Mesendoderm (in vitro differentiated cells): Measurements from ENCODE around the gene LPIN1. TPM values are rescaled to one million over a fixed set of nuclear protein-coding genes. Genes with fewer than 3 reads are reported as not detected.
A peak's percentile ranks its signal among the peaks of the same experiment; 100 is the strongest.

ENCODE experiments used
- DNase-seq: peaks from one replicate; pipeline ENCODE4 v3.0.0; 2013
- H2AK5ac ChIP-seq: 2 replicates; pipeline ENCODE4 v1.6.1; 2013; ENCODE audit warnings: low read length, inconsistent platforms
- H2BK120ac ChIP-seq: 2 replicates; pipeline ENCODE4 v1.6.1; 2013; ENCODE audit warnings: low read depth, mild to moderate bottlenecking, low read length, moderate library complexity, mixed read lengths
- H2BK15ac ChIP-seq: replicated peaks from 2 replicates; pipeline ENCODE4 v1.6.1; 2013; ENCODE audit warnings: low read depth, mild to moderate bottlenecking, moderate library complexity
- H2BK5ac ChIP-seq: 2 replicates; pipeline ENCODE4 v1.6.1; 2013; ENCODE audit warnings: low read length, inconsistent platforms
- H3K18ac ChIP-seq: 2 replicates; pipeline ENCODE4 v1.6.1; 2013; ENCODE audit warnings: mild to moderate bottlenecking, low read length, mixed read lengths
- H3K23ac ChIP-seq: one replicate; pipeline ENCODE4 v1.6.1; 2013; ENCODE audit warnings: low read length
- H3K27ac ChIP-seq: 2 replicates; pipeline ENCODE4 v1.5.1; 2013; ENCODE audit warnings: low read depth, mild to moderate bottlenecking, inconsistent platforms, low read length, moderate library complexity
- H3K27me3 ChIP-seq: 2 replicates; pipeline ENCODE4 v1.6.1; 2013; ENCODE audit warnings: low read length, control low read depth, mild to moderate bottlenecking, inconsistent platforms; ENCODE audit not compliant: insufficient read depth, poor library complexity
- H3K36me3 ChIP-seq: 2 replicates; pipeline ENCODE4 v1.6.1; 2013; ENCODE audit warnings: low read length, inconsistent platforms; ENCODE audit not compliant: control insufficient read depth, insufficient read depth
- H3K4ac ChIP-seq: one replicate; pipeline ENCODE4 v1.6.1; 2013; ENCODE audit warnings: low read depth, mild to moderate bottlenecking, low read length, moderate library complexity
- H3K4me1 ChIP-seq: 2 replicates; pipeline ENCODE4 v1.6.1; 2013; ENCODE audit warnings: low read depth, low read length, inconsistent platforms; ENCODE audit not compliant: control insufficient read depth
- H3K4me2 ChIP-seq: 2 replicates; pipeline ENCODE4 v1.6.1; 2013; ENCODE audit warnings: low read length
- H3K4me3 ChIP-seq: 2 replicates; pipeline ENCODE4 v1.5.1; 2013; ENCODE audit warnings: mild to moderate bottlenecking, low read length
- H3K56ac ChIP-seq: one replicate; pipeline ENCODE4 v1.6.1; 2013; ENCODE audit warnings: low read length
- H3K79me1 ChIP-seq: 2 replicates; pipeline ENCODE4 v1.6.1; 2013; ENCODE audit warnings: low read length, inconsistent platforms
- H3K79me2 ChIP-seq: 2 replicates; pipeline ENCODE4 v1.6.1; 2013; ENCODE audit warnings: mild to moderate bottlenecking, low read length; ENCODE audit not compliant: control insufficient read depth, insufficient read depth
- H3K9ac ChIP-seq: 2 replicates; pipeline ENCODE4 v1.6.1; 2013; ENCODE audit warnings: low read length, inconsistent platforms
- H4K5ac ChIP-seq: one replicate; pipeline ENCODE4 v1.6.1; 2013; ENCODE audit warnings: low read length
- H4K8ac ChIP-seq: one replicate; pipeline ENCODE4 v1.6.1; 2013; ENCODE audit warnings: low read depth, mild to moderate bottlenecking, control low read depth, low read length, moderate library complexity
- WGBS: extraction: QIAGEN DNeasy Blood & Tissue Kit; methylation state at CpG from one replicate; pipeline ENCODE4 v1.1.7; 2013; ENCODE audit warnings: low lambda C conversion rate, missing lambda C conversion rate; ENCODE audit not compliant: insufficient coverage; ENCODE audit errors: extremely low coverage; 5-methylcytosine and 5-hydroxymethylcytosine counted together
- polyA plus RNA-seq, 2 experiments: library from polyadenylated mRNA; stranded (reverse); fragments of 200-250 nt; gene quantifications; one replicate each; pipeline ENCODE4 v1.2.3, GENCODE V29; 2013

The LPIN1 gene
- polyA plus RNA-seq (2013, experiment 1 of 2), result 1.9 TPM
- 1.8 TPM for polyA plus RNA-seq (2013, experiment 2 of 2)

- peak; percentile 92 for DNase-seq
- Histone ChIP-seq H4K8ac (peak within 1 kb of the TSS; percentile 77), H2BK120ac (no peak within 1 kb of the TSS), H3K27ac (no peak within 1 kb of the TSS), H3K79me2 (peaks cover 4% of the 10 kb centered on the region), H3K9ac (peak within 1 kb of the TSS; percentile 82), H2BK5ac (no peak within 1 kb of the TSS), H3K56ac (peak within 1 kb of the TSS; percentile 87), H3K36me3 (no peaks in the 10 kb centered on the region), H3K18ac (peak within 1 kb of the TSS; percentile 92), H4K5ac (no peak within 1 kb of the TSS), H2BK15ac (no peak within 1 kb of the TSS), H3K4ac (peak within 1 kb of the TSS; percentile 63), H3K4me3 (peak within 1 kb of the TSS; percentile 69), H3K27me3 (no peaks in the 10 kb centered on the region), H3K23ac (no peak within 1 kb of the TSS), H2AK5ac (no peak within 1 kb of the TSS), H3K4me2 (peak within 1 kb of the TSS; percentile 69), H3K4me1 (peaks cover 9% of the 10 kb centered on the region), H3K79me1 (peaks cover 4% of the 10 kb centered on the region)
- WGBS, result no CpG with 5 or more reads among the region's 49 CpGs
These were observed at the start of gene LPIN1 for GRCh38 chr2:11746376-11746806. Gene LPIN1 (plus strand): TSS chr2:11746632. CDS start chr2:11765542, 18,910 bp downstream.

- Histone ChIP-seq H2BK120ac (no peak overlapping the region), H2BK5ac (no peak overlapping the region), H3K36me3 (no peaks in the 10 kb centered on the region), H3K23ac (no peak overlapping the region), H3K9ac (no peak overlapping the region), H4K5ac (no peak overlapping the region), H3K79me1 (no peaks in the 10 kb centered on the region), H4K8ac (no peak overlapping the region), H3K56ac (no peak overlapping the region), H3K4me3 (no peak overlapping the region), H3K4ac (no peak overlapping the region), H3K27me3 (no peaks in the 10 kb centered on the region), H3K4me2 (no peak overlapping the region), H3K18ac (no peak overlapping the region), H3K79me2 (no peaks in the 10 kb centered on the region), H2BK15ac (no peak overlapping the region), H3K27ac (no peak overlapping the region), H3K4me1 (no peaks in the 10 kb centered on the region), H2AK5ac (no peak overlapping the region)
- DNase-seq, result no peak
- no CpG with 5 or more reads among the region's 9 CpGs for WGBS
These were observed 49.7 kb upstream of the LPIN1 start for GRCh38 chr2:11696736-11697102.

- no peak overlapping the region for H4K8ac ChIP-seq
- H3K4me1 ChIP-seq, result no peaks in the 10 kb centered on the region
- H2BK15ac ChIP-seq, result no peak overlapping the region
- no peak overlapping the region for H3K18ac ChIP-seq
- no peaks in the 10 kb centered on the region for H3K79me2 ChIP-seq
- no peak overlapping the region for H3K4ac ChIP-seq
- H3K27ac ChIP-seq, result no peak overlapping the region
- H3K4me3 ChIP-seq, result no peak overlapping the region
- DNase-seq, result no peak
- no peak overlapping the region for H2BK120ac ChIP-seq
- no peak overlapping the region for H2BK5ac ChIP-seq
- no peak overlapping the region for H3K56ac ChIP-seq
- no peak overlapping the region for H3K4me2 ChIP-seq
- no peaks in the 10 kb centered on the region for H3K79me1 ChIP-seq
- H3K9ac ChIP-seq, result no peak overlapping the region
- H4K5ac ChIP-seq, result no peak overlapping the region
- no CpG with 5 or more reads among the region's 16 CpGs for WGBS
- no peak overlapping the region for H2AK5ac ChIP-seq
- no peaks in the 10 kb centered on the region for H3K27me3 ChIP-seq
- H3K23ac ChIP-seq, result no peak overlapping the region
- no peaks in the 10 kb centered on the region for H3K36me3 ChIP-seq
These were observed 49.1 kb upstream of the LPIN1 start for GRCh38 chr2:11697103-11697871.

GRCh38 chr2:11698009-11698922, 48.2 kb upstream of the LPIN1 start:
- no peak overlapping the region for H3K4me2 ChIP-seq
- H2BK5ac ChIP-seq, result no peak overlapping the region
- H4K8ac ChIP-seq, result no peak overlapping the region
- no peak overlapping the region for H3K4ac ChIP-seq
- no peaks in the 10 kb centered on the region for H3K27me3 ChIP-seq
- no peak overlapping the region for H2BK120ac ChIP-seq
- no peak overlapping the region for H2BK15ac ChIP-seq
- H4K5ac ChIP-seq, result no peak overlapping the region
- H3K9ac ChIP-seq, result no peak overlapping the region
- H3K4me3 ChIP-seq, result no peak overlapping the region
- no peak for DNase-seq
- no peaks in the 10 kb centered on the region for H3K79me1 ChIP-seq
- no peaks in the 10 kb centered on the region for H3K36me3 ChIP-seq
- no peak overlapping the region for H3K23ac ChIP-seq
- H3K79me2 ChIP-seq, result no peaks in the 10 kb centered on the region
- H3K27ac ChIP-seq, result no peak overlapping the region
- H3K56ac ChIP-seq, result no peak overlapping the region
- H3K4me1 ChIP-seq, result no peaks in the 10 kb centered on the region
- no peak overlapping the region for H3K18ac ChIP-seq
- H2AK5ac ChIP-seq, result no peak overlapping the region
- no CpG with 5 or more reads among the region's 24 CpGs for WGBS

- Histone ChIP-seq H3K23ac (no peak overlapping the region), H2AK5ac (no peak overlapping the region), H2BK5ac (no peak overlapping the region), H2BK120ac (no peak overlapping the region), H3K4me1 (no peaks in the 10 kb centered on the region), H3K79me1 (no peaks in the 10 kb centered on the region), H2BK15ac (no peak overlapping the region), H3K4ac (no peak overlapping the region), H3K36me3 (no peaks in the 10 kb centered on the region), H3K79me2 (no peaks in the 10 kb centered on the region), H3K18ac (no peak overlapping the region), H3K27ac (no peak overlapping the region), H3K27me3 (no peaks in the 10 kb centered on the region), H4K8ac (no peak overlapping the region), H4K5ac (no peak overlapping the region), H3K56ac (no peak overlapping the region), H3K4me3 (no peak overlapping the region), H3K4me2 (no peak overlapping the region), H3K9ac (no peak overlapping the region)
- no CpG with 5 or more reads among the region's 9 CpGs for WGBS
- DNase-seq, result no peak
These were observed 46.5 kb upstream of the LPIN1 start for GRCh38 chr2:11699686-11700670.
